Memory B cell (primary cell): ENCODE data around the gene DACT2.
"Not testable (repeated sequence)": the region's sequence is repeated elsewhere in the genome, so short reads cannot be mapped to it uniquely, and the experiment has no call there.

ENCODE experiments used
- ATAC-seq: fragments of 150-1000 bp; cut with Tn5 transposase; 2 replicates; pipeline ENCODE4 v1.10.0; 2021; ENCODE audit warnings: low read depth, mild to moderate bottlenecking, moderate library complexity
- DNase-seq, 2 donors: peaks; one replicate each; pipeline ENCODE4 v3.0.0; 2022; ENCODE audit warnings: low spot score in 2 of 2
- H3K27ac Mint-ChIP-seq: one replicate; pipeline ENCODE4 v1.8.0; 2022; ENCODE audit warnings: mild to moderate bottlenecking, moderate library complexity, mixed read lengths
- H3K27me3 Mint-ChIP-seq: one replicate; pipeline ENCODE4 v1.8.0; 2022; ENCODE audit warnings: mixed read lengths
- H3K36me3 Mint-ChIP-seq: one replicate; pipeline ENCODE4 v1.8.0; 2022; ENCODE audit warnings: mild to moderate bottlenecking, mixed read lengths
- H3K4me1 Mint-ChIP-seq: one replicate; pipeline ENCODE4 v1.8.0; 2022; ENCODE audit warnings: mixed read lengths
- H3K4me3 Mint-ChIP-seq: one replicate; pipeline ENCODE4 v1.8.0; 2022; ENCODE audit warnings: mild to moderate bottlenecking, moderate library complexity, mixed read lengths
- H3K9me3 Mint-ChIP-seq: one replicate; pipeline ENCODE4 v1.8.0; 2022; ENCODE audit warnings: mixed read lengths

Gene DACT2

DNA sequence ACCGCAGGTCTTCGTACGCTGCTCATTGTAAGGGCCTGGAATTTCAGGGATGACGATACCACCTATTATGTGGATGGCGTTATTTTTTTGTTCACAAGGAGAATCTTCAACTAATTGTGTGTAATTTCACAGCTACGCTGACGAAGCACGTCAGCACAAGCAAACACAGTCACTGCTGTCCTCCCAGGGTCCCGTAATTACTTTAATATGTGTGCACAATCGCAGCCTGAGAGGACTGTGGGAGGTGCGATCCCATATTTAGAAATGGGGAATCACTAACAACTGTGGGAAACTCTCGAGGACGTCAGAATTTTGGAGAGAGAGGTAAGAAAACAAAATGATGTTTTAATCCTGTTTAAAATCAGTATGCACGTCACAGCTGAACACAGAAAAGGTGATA is 40.2 kb upstream of the DACT2 start:
- Mint-ChIP-seq H3K9me3 (peaks cover 6% of the 10 kb centered on the region), H3K36me3 (no peaks in the 10 kb centered on the region), H3K4me3 (no peak overlapping the region), H3K4me1 (no peaks in the 10 kb centered on the region), H3K27me3 (peaks cover 3% of the 10 kb centered on the region), H3K27ac (no peak overlapping the region)
- no peak for ATAC-seq
- DNase-seq, result no peak

DNA sequence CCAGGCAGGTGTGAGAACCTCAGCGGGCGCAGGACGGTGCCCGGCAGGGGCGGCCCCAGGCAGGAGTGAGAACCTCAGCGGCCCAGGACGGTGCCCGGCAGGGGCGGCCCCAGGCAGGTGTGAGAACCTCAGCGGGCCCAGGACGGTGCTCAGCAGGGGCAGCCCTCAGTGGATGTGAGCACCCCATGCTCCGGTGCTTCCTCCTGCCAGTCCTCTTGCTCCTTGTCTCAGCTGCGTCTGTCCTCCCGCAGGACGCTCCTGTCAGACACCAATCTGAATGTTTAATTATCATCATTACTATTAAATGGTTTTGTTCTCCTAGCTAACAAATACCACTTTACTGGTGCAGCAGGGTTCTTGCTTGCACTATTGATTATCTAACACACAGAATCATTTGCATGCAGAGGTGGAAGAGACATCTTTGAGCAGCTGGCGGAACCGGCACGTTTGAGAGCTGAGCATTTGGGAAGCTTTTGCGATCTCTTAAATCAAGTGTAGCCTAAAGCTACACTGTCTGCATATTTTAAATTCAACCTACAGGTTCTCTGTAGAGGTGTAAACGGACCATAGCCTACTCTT is 39.4 kb upstream of the DACT2 start:
- H3K27ac Mint-ChIP-seq, result no peak overlapping the region

DNA sequence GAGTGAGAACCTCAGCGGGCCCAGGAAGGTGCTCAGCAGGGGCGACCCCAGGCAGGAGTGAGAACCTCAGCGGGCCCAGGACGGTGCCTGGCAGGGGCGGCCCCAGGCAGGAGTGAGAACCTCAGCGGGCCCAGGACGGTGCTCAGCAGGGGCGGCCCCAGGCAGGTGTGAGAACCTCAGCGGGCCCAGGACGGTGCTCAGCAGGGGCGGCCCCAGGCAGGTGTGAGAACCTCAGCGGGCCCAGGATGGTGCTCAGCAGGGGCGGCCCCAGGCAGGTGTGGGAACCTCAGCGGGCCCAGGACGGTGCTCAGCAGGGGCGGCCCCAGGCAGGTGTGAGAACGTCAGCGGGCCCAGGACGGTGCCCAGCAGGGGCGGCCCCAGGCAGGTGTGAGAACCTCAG is 37.3 kb upstream of the DACT2 start:
- H3K4me3 Mint-ChIP-seq, DNase-seq, H3K9me3 Mint-ChIP-seq, H3K4me1 Mint-ChIP-seq, H3K36me3 Mint-ChIP-seq, H3K27me3 Mint-ChIP-seq, ATAC-seq, H3K27ac Mint-ChIP-seq: not testable (repeated sequence)

More for the DNA sequence above, 39.4 kb upstream of the DACT2 start:
- no peak for ATAC-seq
- H3K9me3 Mint-ChIP-seq, result peaks cover 6% of the 10 kb centered on the region
- H3K36me3 Mint-ChIP-seq, result no peaks in the 10 kb centered on the region
- H3K4me3 Mint-ChIP-seq, result no peak overlapping the region
- no peaks in the 10 kb centered on the region for H3K4me1 Mint-ChIP-seq
- no peak for DNase-seq
- peaks cover 3% of the 10 kb centered on the region for H3K27me3 Mint-ChIP-seq

DNA sequence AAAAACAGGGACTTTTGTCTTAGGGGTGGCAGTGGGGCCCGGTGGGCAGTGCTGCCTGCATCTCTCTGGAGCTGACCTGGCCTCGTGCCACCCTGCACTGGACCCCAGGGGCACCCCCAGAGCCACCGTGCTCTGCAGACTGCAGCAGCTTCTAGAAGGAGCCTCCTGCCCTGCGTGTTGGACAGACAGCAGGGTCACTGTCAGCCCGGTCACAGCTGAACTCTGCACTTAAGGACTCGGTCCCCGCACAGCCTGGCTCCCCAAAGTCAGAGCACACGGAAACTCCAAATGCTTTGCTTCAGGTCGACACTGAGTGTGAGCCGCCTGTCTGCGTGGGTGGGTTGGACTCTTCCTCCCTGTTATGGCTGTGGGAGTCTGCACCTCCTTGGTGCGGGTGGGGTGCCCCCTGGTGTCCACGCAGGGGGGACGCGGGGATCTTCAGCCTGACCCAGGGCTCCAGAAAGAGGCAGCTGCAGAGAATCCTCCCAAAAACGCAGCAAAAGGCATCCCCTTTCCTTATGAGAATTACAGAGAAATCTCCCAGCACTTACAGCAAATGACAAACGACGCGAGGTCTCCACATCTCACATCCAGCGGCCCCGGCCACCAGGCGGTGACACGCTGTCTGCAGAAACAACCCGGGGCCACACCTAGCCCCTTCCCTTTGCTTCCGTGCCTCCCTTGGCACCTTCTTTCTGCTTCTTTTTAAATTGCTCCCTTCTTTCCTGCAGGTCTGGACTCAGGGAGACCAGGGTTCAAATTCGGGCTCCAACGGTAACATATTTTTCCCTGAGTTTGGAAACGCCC is 36.3 kb upstream of the DACT2 start:
- H3K4me1 Mint-ChIP-seq, result no peaks in the 10 kb centered on the region
- DNase-seq (no peak), ATAC-seq (no peak)
- no peaks in the 10 kb centered on the region for H3K36me3 Mint-ChIP-seq
- H3K9me3 Mint-ChIP-seq, result peaks cover 3% of the 10 kb centered on the region
- no peaks in the 10 kb centered on the region for H3K27me3 Mint-ChIP-seq
- no peak overlapping the region for H3K27ac Mint-ChIP-seq
- H3K4me3 Mint-ChIP-seq, result no peak overlapping the region

DNA sequence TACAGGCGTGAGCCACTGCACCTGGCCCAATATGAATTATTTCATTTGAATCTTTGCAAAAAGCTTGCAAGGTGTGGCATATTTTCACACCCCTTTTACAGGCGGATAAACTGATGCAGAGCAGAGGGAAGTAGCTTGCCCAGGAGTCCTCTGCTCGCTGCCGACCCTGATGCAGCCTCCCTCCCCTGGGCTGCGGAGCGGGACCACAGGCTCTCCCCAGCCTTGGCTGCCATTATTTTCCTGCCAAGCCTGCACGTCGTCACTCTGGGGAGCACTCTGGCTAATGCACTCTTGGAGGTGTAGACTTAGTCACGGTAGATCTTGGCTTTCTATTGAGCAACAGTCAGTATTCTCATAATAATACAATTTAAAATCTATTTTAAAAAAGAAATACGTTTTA is 34.8 kb upstream of the DACT2 start:
- H3K4me1 Mint-ChIP-seq, result no peaks in the 10 kb centered on the region
- H3K27ac Mint-ChIP-seq, result no peak overlapping the region
- DNase-seq (no peak), ATAC-seq (no peak)
- H3K4me3 Mint-ChIP-seq, result no peak overlapping the region
- no peaks in the 10 kb centered on the region for H3K36me3 Mint-ChIP-seq
- H3K9me3 Mint-ChIP-seq, result peaks cover 3% of the 10 kb centered on the region
- H3K27me3 Mint-ChIP-seq, result no peaks in the 10 kb centered on the region

DNA sequence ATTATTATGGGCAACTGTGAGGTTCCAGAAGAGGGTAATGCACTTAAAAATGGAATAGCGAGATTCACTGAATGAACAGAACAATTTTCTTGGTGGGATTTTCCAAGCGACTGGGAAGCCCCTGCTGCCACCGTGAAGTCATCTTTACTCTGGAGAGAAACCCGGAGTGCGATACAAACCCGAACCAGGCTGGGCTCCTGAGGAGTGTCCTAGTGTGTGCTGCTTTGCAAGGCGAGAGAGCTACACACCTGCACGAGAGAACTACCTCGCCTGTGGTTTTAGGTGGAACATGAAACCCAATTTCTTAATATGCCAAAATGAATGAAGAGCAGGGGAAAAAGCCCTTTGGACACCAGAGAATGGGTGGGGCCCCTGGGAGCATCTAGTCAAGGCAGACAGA is 33.5 kb upstream of the DACT2 start:
- no peaks in the 10 kb centered on the region for H3K36me3 Mint-ChIP-seq
- no peak for DNase-seq
- no peaks in the 10 kb centered on the region for H3K27me3 Mint-ChIP-seq
- no peak for ATAC-seq
- no peak overlapping the region for H3K27ac Mint-ChIP-seq
- H3K4me1 Mint-ChIP-seq, result no peaks in the 10 kb centered on the region
- no peak overlapping the region for H3K4me3 Mint-ChIP-seq
- H3K9me3 Mint-ChIP-seq, result peaks cover 3% of the 10 kb centered on the region

DNA sequence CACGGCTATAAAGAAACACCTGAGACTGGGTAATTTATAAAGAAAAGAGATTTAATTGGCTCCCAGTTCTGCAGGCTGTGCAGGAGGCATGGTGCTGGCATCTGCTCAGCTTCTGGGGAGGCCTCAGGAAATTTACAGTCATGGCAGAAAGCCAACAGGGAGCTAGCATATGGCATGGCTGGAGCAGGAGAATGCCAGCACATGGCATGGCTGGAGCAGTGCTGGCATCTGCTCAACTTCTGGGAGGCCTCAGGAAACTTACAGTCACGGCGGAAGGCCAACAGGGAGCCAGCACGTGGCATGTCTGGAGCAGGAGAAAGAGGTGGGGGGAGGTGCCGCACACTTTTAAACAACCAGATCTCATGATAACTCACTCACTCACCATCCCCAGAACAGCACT is 32.5 kb upstream of the DACT2 start:
- Mint-ChIP-seq H3K36me3 (no peaks in the 10 kb centered on the region), H3K4me1 (no peaks in the 10 kb centered on the region), H3K4me3 (no peak overlapping the region), H3K9me3 (peaks cover 3% of the 10 kb centered on the region), H3K27me3 (no peaks in the 10 kb centered on the region), H3K27ac (no peak overlapping the region)
- ATAC-seq (no peak), DNase-seq (no peak)

DNA sequence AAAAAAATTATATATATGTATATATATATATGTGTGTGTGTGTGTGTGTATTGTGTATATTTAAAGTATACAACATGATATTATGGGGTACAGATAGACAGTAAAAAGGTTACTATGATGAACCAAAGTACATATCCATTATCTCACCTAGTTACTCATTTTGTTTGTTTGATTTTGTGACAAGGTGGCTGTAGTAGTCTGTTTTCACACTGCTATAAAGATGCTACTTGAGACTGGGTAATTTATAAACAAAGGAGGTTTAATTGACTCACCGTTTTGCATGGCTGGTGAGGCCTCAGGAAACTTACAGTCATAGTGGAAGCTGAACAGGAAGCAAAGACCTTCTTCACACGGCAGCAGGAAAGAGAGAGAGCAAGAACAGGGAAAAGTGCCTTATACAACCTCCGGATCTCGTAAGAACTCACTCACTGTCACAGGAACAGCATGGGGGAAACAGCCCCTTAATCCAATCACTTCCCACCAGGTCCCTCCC is 30.2 kb upstream of the DACT2 start:
- Mint-ChIP-seq H3K4me1 (no peaks in the 10 kb centered on the region), H3K27ac (no peak overlapping the region), H3K36me3 (peaks cover 1% of the 10 kb centered on the region), H3K9me3 (peaks cover 3% of the 10 kb centered on the region), H3K4me3 (no peak overlapping the region), H3K27me3 (peaks cover 7% of the 10 kb centered on the region)
- DNase-seq, result no peak
- ATAC-seq, result no peak

DNA sequence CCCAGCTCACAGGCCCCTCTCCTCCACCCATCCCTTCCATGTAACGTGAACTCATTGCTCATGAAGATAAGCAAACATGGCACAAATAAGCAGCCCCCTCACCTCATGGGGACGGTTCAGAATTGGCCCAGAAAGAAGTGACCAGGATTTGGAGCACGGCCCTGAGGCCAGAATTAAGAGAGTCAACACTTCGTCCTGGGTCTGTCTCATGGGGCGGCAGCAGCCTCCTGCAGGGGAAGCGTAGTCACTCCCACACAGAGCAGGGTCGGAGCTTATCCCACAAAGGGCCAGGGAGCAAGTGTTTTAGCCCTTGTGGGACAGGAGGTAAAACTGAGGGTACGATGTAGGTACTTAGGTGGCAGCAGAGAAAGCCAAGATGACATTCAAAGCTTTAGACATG is 28.6 kb upstream of the DACT2 start:
- no peak overlapping the region for H3K4me3 Mint-ChIP-seq
- H3K36me3 Mint-ChIP-seq, result peaks cover 3% of the 10 kb centered on the region
- H3K27me3 Mint-ChIP-seq, result peaks cover 12% of the 10 kb centered on the region
- ATAC-seq (no peak), DNase-seq (no peak)
- H3K9me3 Mint-ChIP-seq, result peaks cover 3% of the 10 kb centered on the region
- no peaks in the 10 kb centered on the region for H3K4me1 Mint-ChIP-seq
- no peak overlapping the region for H3K27ac Mint-ChIP-seq

DNA sequence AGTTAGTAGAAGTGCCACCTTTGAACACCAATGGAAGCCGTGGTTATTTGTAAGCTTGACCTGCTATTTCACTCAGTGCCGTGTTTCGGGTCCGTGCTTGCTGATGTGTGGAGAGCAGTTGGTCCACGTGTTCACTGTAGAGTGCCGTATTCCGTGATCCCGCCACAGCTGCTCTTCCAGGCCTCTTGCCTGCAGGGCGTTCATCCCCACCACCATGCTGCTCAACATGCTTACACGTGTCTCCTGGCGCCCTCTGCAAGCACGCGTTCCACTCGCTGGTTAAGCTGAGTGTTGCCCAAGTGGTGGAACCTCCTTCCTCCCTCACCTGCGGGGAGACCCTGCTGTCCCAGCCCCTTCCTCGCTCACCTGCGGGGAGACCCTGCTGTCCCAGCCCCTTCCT is 28.0 kb upstream of the DACT2 start:
- no peaks in the 10 kb centered on the region for H3K4me1 Mint-ChIP-seq
- H3K27me3 Mint-ChIP-seq, result peaks cover 12% of the 10 kb centered on the region
- no peak overlapping the region for H3K27ac Mint-ChIP-seq
- H3K9me3 Mint-ChIP-seq, result peaks cover 3% of the 10 kb centered on the region
- ATAC-seq (no peak), DNase-seq (no peak)
- H3K4me3 Mint-ChIP-seq, result no peak overlapping the region
- H3K36me3 Mint-ChIP-seq, result peaks cover 3% of the 10 kb centered on the region

DNA sequence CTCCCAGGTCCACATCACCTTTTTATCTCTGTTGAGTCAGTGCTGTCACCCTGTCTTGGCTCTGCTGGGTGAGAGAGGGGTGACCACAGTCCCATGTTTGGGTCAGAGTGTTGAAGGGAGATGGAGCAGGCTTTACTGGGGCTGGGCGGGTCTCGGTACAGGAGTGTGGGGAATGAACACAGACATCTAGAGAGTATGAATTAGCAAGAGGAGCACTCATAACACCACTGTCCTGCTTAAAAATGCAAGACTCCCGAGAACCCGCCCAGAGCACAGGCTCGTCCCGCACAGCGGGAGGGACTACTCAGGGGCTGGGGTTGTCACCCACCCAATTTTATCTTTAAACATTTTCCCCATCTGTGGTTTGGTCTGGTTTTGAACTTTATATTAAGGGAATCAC is 27.5 kb upstream of the DACT2 start:
- Mint-ChIP-seq H3K36me3 (peaks cover 3% of the 10 kb centered on the region), H3K4me3 (no peak overlapping the region), H3K9me3 (peaks cover 3% of the 10 kb centered on the region)

DNA sequence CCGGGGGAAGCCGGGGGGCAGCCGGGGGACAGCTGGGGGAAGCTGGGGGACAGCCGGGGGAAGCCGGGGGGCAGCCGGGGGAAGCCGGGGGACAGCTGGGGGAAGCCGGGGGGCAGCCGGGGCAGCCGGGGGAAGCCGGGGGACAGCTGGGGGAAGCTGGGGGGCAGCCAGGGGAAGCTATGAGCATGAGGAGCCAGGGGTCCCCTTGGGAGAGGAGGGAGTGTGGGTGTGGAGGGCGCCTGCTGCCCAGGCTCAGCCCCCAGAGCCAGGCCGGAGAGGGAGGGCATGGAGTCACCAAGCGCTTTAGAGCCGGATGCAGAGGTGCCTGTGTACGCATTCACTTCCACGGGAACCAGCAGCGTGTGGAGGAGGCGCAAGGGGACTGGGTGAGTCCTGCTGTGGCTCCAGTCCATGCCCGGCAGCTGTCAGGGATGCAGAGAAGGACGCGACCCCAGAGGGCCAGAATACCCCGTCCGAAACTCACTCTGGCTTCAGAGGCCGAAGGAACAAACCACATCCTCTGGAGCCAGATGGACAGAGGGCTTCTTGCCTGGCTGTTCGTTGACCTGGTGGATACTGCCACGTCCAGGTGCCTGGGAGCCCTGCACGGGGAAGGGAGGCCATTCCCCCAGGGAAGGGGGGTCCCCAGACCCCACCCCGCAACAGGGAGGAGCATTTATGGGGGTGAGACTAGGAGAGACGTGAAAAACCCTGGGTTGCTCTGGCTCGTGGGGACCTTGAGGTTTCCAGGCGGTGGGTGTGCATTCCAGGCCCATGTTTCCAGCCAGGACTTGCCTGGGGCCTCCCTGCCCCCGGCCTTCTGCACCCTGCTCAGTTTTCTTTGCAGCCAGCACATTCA is 26.5 kb upstream of the DACT2 start:
- Mint-ChIP-seq H3K9me3 (peaks cover 2% of the 10 kb centered on the region), H3K4me1 (no peaks in the 10 kb centered on the region), H3K4me3 (no peak overlapping the region), H3K36me3 (peaks cover 3% of the 10 kb centered on the region), H3K27ac (no peak overlapping the region), H3K27me3 (peaks cover 12% of the 10 kb centered on the region)
- no peak for DNase-seq
- no peak for ATAC-seq

More for the DNA sequence above, 27.5 kb upstream of the DACT2 start:
- ATAC-seq (no peak), DNase-seq (no peak)
- Mint-ChIP-seq H3K27ac (no peak overlapping the region), H3K27me3 (peaks cover 12% of the 10 kb centered on the region), H3K4me1 (no peaks in the 10 kb centered on the region)

DNA sequence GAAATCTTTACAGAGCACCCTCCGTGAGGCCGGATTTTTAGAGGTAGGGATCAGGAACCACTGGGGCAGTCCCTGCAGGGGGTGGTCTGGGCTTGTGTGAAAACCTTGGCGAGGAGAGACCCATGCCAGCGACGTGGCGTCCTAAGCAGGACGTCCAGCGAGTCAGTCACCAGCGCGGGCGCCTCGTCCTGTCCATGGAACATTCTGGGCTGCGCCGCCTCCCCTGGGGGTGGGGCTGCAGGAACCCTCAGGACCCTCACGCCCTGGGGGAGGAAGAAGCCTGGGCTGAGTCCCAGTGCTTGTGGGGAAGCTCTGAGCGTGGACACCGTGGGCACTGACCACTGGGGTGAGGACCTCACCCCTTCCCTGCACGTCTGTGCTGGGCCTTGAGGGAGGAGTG is 25.7 kb upstream of the DACT2 start:
- Mint-ChIP-seq H3K9me3 (no peaks in the 10 kb centered on the region), H3K4me1 (no peaks in the 10 kb centered on the region), H3K4me3 (no peak overlapping the region), H3K27me3 (peaks cover 12% of the 10 kb centered on the region), H3K27ac (no peak overlapping the region), H3K36me3 (peaks cover 3% of the 10 kb centered on the region)
- DNase-seq, result no peak
- ATAC-seq, result no peak

DNA sequence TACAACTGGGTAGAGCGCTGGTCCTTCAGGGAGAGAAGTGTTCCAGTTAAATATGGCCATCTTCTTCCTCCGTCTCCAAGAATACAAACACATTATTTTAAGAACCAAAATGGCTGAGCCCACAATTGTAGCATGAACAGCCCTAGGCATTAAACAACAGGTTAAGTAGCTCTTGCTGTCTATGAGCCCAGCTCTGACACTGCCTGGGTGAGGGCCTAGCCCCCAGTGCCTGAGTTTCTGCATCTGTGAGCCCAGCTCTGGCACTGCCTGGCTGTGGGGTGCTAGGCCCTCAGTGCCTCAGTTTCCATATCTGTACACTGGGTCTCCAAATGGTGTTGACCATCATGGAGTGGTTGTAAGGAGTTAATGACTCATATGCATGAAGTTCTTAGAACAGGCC is 24.8 kb upstream of the DACT2 start:
- no peaks in the 10 kb centered on the region for H3K9me3 Mint-ChIP-seq
- H3K27ac Mint-ChIP-seq, result no peak overlapping the region
- no peaks in the 10 kb centered on the region for H3K4me1 Mint-ChIP-seq
- ATAC-seq, result no peak
- DNase-seq, result no peak
- peaks cover 3% of the 10 kb centered on the region for H3K36me3 Mint-ChIP-seq
- H3K4me3 Mint-ChIP-seq, result no peak overlapping the region
- peaks cover 12% of the 10 kb centered on the region for H3K27me3 Mint-ChIP-seq
